PC-3 (cell line): ENCODE results near the gene ARID1A. TPM values are rescaled to one million over a fixed set of nuclear protein-coding genes. Genes with fewer than 3 reads are reported as not detected.

Experiments used
- ATAC-seq: fragments of 200-7000 bp; cut with Tn5 transposase; 2 replicates; pipeline ENCODE4 v1.9.1; 2020; ENCODE audit warnings: mild to moderate bottlenecking, moderate library complexity
- BruUV-seq: library from RNA; stranded (reverse); fragments of 400-500 nt; replicated peaks from 2 replicates; lab custom pipeline; 2021; lab: Mats Ljungman, UMichigan
- CTCF ChIA-PET: fragments of 300-600 bp; sonication (Branson Sonifier 250); formaldehyde crosslinking; loops from one replicate; lab custom pipeline; 2022; ENCODE audit warnings: antibody characterized with exemption; lab: Charles Lee
- POLR2A ChIA-PET: fragments of 300-600 bp; sonication (Branson Sonifier 250); formaldehyde crosslinking; loops from one replicate; lab custom pipeline; 2022; ENCODE audit warnings: antibody characterized with exemption; ENCODE audit not compliant: unreplicated experiment; lab: Charles Lee
- DNase-seq: peaks from one replicate; pipeline ENCODE4 v3.0.0-alpha.2; 2015
- H2AFZ ChIP-seq: fragments of 300-600 bp; sonication (generic); 2 replicates; pipeline ENCODE4 v1.6.0; 2016; ENCODE audit warnings: antibody characterized with exemption, low read length
- H3F3A ChIP-seq: fragments of 300-600 bp; sonication (generic); one replicate; pipeline ENCODE4 v1.6.0; 2017; ENCODE audit warnings: antibody characterized with exemption, low read length, control low read depth, mild to moderate bottlenecking; ENCODE audit not compliant: unreplicated experiment
- H3K27ac ChIP-seq: fragments of 300-600 bp; sonication (generic); 2 replicates; pipeline ENCODE4 v1.5.1; 2016; ENCODE audit warnings: mild to moderate bottlenecking, low read length
- H3K27me3 ChIP-seq: fragments of 300-600 bp; sonication (generic); 2 replicates; pipeline ENCODE4 v1.6.1; 2016; ENCODE audit warnings: low read length, mixed read lengths
- H3K36me3 ChIP-seq: fragments of 300-600 bp; sonication (generic); 2 replicates; pipeline ENCODE4 v1.6.1; 2016; ENCODE audit warnings: low read depth, mixed run types, low read length, mixed read lengths
- H3K4me1 ChIP-seq: fragments of 300-600 bp; sonication (generic); 2 replicates; pipeline ENCODE4 v1.5.1; 2016; ENCODE audit warnings: low read length; ENCODE audit not compliant: insufficient read depth
- H3K4me2 ChIP-seq: fragments of 300-600 bp; sonication (generic); 2 replicates; pipeline ENCODE4 v1.6.0; 2016; ENCODE audit warnings: low read length
- H3K4me3 ChIP-seq: fragments of 300-600 bp; sonication (generic); 2 replicates; pipeline ENCODE4 v1.5.1; 2016; ENCODE audit warnings: mild to moderate bottlenecking, low read length, mixed read lengths
- H3K79me2 ChIP-seq: fragments of 300-600 bp; sonication (generic); 2 replicates; pipeline ENCODE4 v1.6.1; 2017; ENCODE audit warnings: low read length, mixed read lengths
- H3K9ac ChIP-seq: fragments of 300-600 bp; sonication (generic); 2 replicates; pipeline ENCODE4 v1.6.0; 2016; ENCODE audit warnings: mild to moderate bottlenecking, low read length
- H3K9me2 ChIP-seq: fragments of 300-600 bp; sonication (generic); replicated peaks from 2 replicates; pipeline ENCODE4 v1.6.1; 2016; ENCODE audit warnings: mixed run types, low read length, mixed read lengths
- H3K9me3 ChIP-seq: fragments of 300-600 bp; sonication (generic); 2 replicates; pipeline ENCODE4 v1.6.1; 2016; ENCODE audit warnings: low read length, mixed read lengths
- H4K20me1 ChIP-seq: fragments of 300-600 bp; sonication (generic); 2 replicates; pipeline ENCODE4 v1.6.1; 2016; ENCODE audit warnings: low read length, mixed read lengths
- EZH2 ChIP-seq: fragments of 300-600 bp; sonication (generic); IDR thresholded peaks from one replicate; pipeline ENCODE4 v1.6.1; 2017; ENCODE audit warnings: antibody characterized with exemption, mild to moderate bottlenecking, low read length; ENCODE audit not compliant: unreplicated experiment
- EZH2phosphoT487 ChIP-seq: fragments of 300-600 bp; sonication (generic); IDR thresholded peaks from 2 replicates; pipeline ENCODE4 v1.6.1; 2018; ENCODE audit warnings: mild to moderate bottlenecking, antibody characterized with exemption, low read length, borderline replicate concordance
- intact Hi-C: fragments of 100-400 bp; cut with micrococcal nuclease; formaldehyde crosslinking; loops from 2 replicates; pipeline ENCODE4 v1.9.0; 2023
- total RNA-seq: library from RNA; depleted of rRNA; stranded (reverse); fragments of >200 nt; gene quantifications from 2 replicates; pipeline ENCODE4 v1.2.3, GENCODE V29; 2014
- TF ChIP-seq, protein P1 (sequence below): fragments of 300-600 bp; sonication (generic); conservative IDR thresholded peaks from 2 replicates; pipeline ENCODE4 v1.5.1; 2017; ENCODE audit warnings: antibody characterized with exemption, low read depth, mild to moderate bottlenecking, low read length

ARID1A gene
- total RNA-seq, 1 experiment from 2014 or later = 43.8 TPM

- Histone ChIP-seq H3K36me3 (no peaks in the 10 kb centered on the region), H3K27me3 (no peaks in the 10 kb centered on the region), H3K9ac (peak overlapping the region; percentile 87), H2AFZ (peak overlapping the region; percentile 83), H3K9me3 (no peaks in the 10 kb centered on the region), H3F3A (no peaks in the 10 kb centered on the region), H3K9me2 (no peaks in the 10 kb centered on the region), H3K4me2 (peak overlapping the region; percentile 91), H3K79me2 (peaks cover 35% of the 10 kb centered on the region), H3K4me3 (peak overlapping the region; percentile 73), H3K4me1 (peaks cover 27% of the 10 kb centered on the region), H3K27ac (peak overlapping the region; percentile 94), H4K20me1 (no peaks in the 10 kb centered on the region)
- peak; percentile 98 for DNase-seq
- ChIA-PET CTCF (interaction anchor here (0.6 to 2.2 kb wide), 4 partner anchors 13 to 107 kb away, joined by 3 to 21 read pairs (median 8); no protein-coding TSS in a partner anchor), POLR2A (interaction anchor here (1.9 kb wide), 1 partner anchor 96 kb away, joined by 9 read pairs; no protein-coding TSS in a partner anchor)
- TF ChIP-seq EZH2 (no peak), EZH2phosphoT487 (no peak)
- TF ChIP-seq, protein P1, sequence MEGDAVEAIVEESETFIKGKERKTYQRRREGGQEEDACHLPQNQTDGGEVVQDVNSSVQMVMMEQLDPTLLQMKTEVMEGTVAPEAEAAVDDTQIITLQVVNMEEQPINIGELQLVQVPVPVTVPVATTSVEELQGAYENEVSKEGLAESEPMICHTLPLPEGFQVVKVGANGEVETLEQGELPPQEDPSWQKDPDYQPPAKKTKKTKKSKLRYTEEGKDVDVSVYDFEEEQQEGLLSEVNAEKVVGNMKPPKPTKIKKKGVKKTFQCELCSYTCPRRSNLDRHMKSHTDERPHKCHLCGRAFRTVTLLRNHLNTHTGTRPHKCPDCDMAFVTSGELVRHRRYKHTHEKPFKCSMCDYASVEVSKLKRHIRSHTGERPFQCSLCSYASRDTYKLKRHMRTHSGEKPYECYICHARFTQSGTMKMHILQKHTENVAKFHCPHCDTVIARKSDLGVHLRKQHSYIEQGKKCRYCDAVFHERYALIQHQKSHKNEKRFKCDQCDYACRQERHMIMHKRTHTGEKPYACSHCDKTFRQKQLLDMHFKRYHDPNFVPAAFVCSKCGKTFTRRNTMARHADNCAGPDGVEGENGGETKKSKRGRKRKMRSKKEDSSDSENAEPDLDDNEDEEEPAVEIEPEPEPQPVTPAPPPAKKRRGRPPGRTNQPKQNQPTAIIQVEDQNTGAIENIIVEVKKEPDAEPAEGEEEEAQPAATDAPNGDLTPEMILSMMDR = 0 out of 2 replicates have a peak, but pooled peaks have one; percentile 13
- intact Hi-C loops = loop anchor here (1.0 to 10.0 kb wide), 3 partner anchors 91 to 172 kb away; partner anchors contain the start of gene SFN
- peak; percentile 46 for ATAC-seq
- BruUV-seq = TSS peak; percentile 80
Measured at GRCh38 chr1:26692793-26693490, 2.9 kb upstream of the ARID1A start.

- ChIA-PET POLR2A (interaction anchor here (0.6 to 1.9 kb wide), 2 partner anchors 95 to 116 kb away, joined by 9 to 10 read pairs; no protein-coding TSS in a partner anchor), CTCF (interaction anchor here (0.6 to 2.2 kb wide), 2 partner anchors 17 to 106 kb away, joined by 3 to 21 read pairs; no protein-coding TSS in a partner anchor)
- Histone ChIP-seq H3K4me1 (peaks cover 33% of the 10 kb centered on the region), H3K9me3 (no peaks in the 10 kb centered on the region), H3K9me2 (no peaks in the 10 kb centered on the region), H3K4me2 (peak overlapping the region; percentile 97), H2AFZ (peak overlapping the region; percentile 83; the same call in 1 of the 2 replicates), H3K79me2 (peaks cover 44% of the 10 kb centered on the region), H3K27ac (peak overlapping the region; percentile 94), H3K9ac (peak overlapping the region; percentile 89), H3K36me3 (no peaks in the 10 kb centered on the region), H3F3A (no peaks in the 10 kb centered on the region), H3K4me3 (peak overlapping the region; percentile 73), H3K27me3 (no peaks in the 10 kb centered on the region), H4K20me1 (peaks cover 7% of the 10 kb centered on the region)
- ATAC-seq = no peak
- TF ChIP-seq, protein P1 = no peak
- TF ChIP-seq EZH2 = no peak
- no peak for TF ChIP-seq EZH2phosphoT487
- no peak for DNase-seq
- BruUV-seq = no TSS peak
- intact Hi-C loops = loop anchor here (10.0 kb wide), 1 partner anchor 171 kb away; the partner anchor contains the start of gene SFN
Measured at GRCh38 chr1:26693599-26694572, 1.9 kb upstream of the ARID1A start.
